Gastroesophageal sphincter (tissue), 3 donors: Measurements from ENCODE around the gene NHLRC2.

Experiments used
- EP300 ChIP-seq: sonication (generic); formaldehyde crosslinking; IDR thresholded peaks from one replicate; pipeline ENCODE4 v1.6.1; 2017; ENCODE audit warnings: antibody characterized with exemption, mild to moderate bottlenecking
- TF ChIP-seq, protein P1 (sequence below), 4 experiments: fragments of 200-600 bp in 2 of 4; fragments of 450-650 bp in 2 of 4; sonication (generic) in 1 of 4; IDR thresholded peaks; one replicate each; pipeline ENCODE4 v1.5.1; 2017 to 2019; ENCODE audit warnings: antibody characterized with exemption in 4 of 4, mild to moderate bottlenecking in 2 of 4, moderate library complexity in 2 of 4

DNA sequence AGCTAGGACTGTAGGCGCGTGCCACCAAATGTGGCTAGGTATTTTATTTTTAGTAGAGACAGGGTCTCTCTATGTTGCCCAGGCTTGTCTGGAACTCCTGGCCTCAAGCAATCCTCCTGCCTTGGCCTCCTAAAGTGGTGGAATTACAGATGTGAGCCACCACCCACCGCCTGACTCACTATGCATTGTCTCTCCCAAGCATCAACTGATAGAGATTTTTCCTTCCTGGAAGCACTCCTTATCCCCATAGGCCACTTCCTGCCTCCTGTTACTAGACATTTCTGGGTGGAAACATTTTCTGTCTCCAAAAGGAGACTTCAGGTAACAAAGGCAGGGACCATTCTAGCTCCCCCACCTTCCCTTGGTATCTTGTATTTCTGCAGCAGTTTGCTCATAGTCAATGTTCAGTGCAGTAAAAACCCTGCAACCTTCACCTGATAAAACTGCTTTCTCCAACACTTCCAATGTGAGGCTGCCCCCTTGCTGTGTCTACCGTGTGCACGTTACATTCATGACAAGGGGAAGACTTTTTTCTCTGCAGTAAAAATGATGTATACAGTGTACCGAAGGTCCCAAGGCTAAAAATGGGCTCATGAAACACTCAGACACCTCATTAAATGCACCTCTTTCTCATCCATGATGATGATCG, 84.9 kb downstream of the NHLRC2 start:
- TF ChIP-seq, protein P1, sequence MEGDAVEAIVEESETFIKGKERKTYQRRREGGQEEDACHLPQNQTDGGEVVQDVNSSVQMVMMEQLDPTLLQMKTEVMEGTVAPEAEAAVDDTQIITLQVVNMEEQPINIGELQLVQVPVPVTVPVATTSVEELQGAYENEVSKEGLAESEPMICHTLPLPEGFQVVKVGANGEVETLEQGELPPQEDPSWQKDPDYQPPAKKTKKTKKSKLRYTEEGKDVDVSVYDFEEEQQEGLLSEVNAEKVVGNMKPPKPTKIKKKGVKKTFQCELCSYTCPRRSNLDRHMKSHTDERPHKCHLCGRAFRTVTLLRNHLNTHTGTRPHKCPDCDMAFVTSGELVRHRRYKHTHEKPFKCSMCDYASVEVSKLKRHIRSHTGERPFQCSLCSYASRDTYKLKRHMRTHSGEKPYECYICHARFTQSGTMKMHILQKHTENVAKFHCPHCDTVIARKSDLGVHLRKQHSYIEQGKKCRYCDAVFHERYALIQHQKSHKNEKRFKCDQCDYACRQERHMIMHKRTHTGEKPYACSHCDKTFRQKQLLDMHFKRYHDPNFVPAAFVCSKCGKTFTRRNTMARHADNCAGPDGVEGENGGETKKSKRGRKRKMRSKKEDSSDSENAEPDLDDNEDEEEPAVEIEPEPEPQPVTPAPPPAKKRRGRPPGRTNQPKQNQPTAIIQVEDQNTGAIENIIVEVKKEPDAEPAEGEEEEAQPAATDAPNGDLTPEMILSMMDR (IDR thresholded peaks at IDR 0.05) = no peak
- TF ChIP-seq EP300 = no peak
